K562 (cell line): ENCODE results near the gene MCM5. TPM values are rescaled to one million over a fixed set of nuclear protein-coding genes. Genes with fewer than 3 reads are reported as not detected.

ENCODE experiments used
- ATAC-seq: fragments of 200-7000 bp; cut with Tn5 transposase; 3 replicates; pipeline ENCODE4 v1.9.1; 2020; ENCODE audit warnings: moderate library complexity
- BruUV-seq: library from RNA; stranded (reverse); fragments of 400-500 nt; replicated peaks from 2 replicates; lab custom pipeline; 2021; lab: Mats Ljungman, UMichigan
- CTCF ChIA-PET: fragments of 300-600 bp; formaldehyde crosslinking; extraction: SDS; loops from one replicate; lab custom pipeline; 2021; ENCODE audit warnings: low intra/inter-chr PET ratio; lab: Yijun Ruan, JAX
- POLR2A ChIA-PET: fragments of 300-600, 350-650 bp; sonication (Branson Sonifier 250); formaldehyde crosslinking; extraction: SDS; loops from one replicate; lab custom pipeline; 2021; ENCODE audit warnings: antibody characterized with exemption, inconsistent platforms; lab: Yijun Ruan, JAX
- DNase-seq, 4 experiments: peaks; one replicate each; pipeline versions ENCODE4 v3.0.0 to v3.0.0-alpha.2; 2011 to 2018; ENCODE audit warnings: low spot score in 3 of 4, mixed read lengths in 3 of 4; ENCODE audit errors: extremely low read depth in 1 of 4
- FAIRE-seq: peaks from 2 replicates; lab custom pipeline; 2011; peaks lifted over from hg19 to GRCh38; lab: Jason Lieb, UNC
- H2AFZ ChIP-seq: 2 replicates; pipeline ENCODE4 v1.6.0; 2011; ENCODE audit warnings: low read depth, low read length, control low read depth, inconsistent platforms
- H3K27ac ChIP-seq: fragments of 200-600 bp; 3 replicates; pipeline ENCODE4 v1.8.0; 2011; ENCODE audit warnings: low read depth, mild to moderate bottlenecking, control low read depth, inconsistent platforms, low read length, moderate library complexity, mixed read lengths; ENCODE audit errors: extremely low read depth
- H3K27me3 ChIP-seq, 2 experiments: fragments of 300-600 bp in 1 of 2; 2 replicates in 1 of 2; 3 replicates in 1 of 2; pipeline versions ENCODE4 v1.6.0 to v1.8.0; 2011; ENCODE audit warnings: inconsistent platforms in 2 of 2, low read length in 2 of 2, mild to moderate bottlenecking in 1 of 2, mixed read lengths in 1 of 2, moderate library complexity in 1 of 2; ENCODE audit not compliant: control insufficient read depth in 2 of 2, insufficient read depth in 2 of 2
- H3K36me3 ChIP-seq: fragments of 300-600 bp; 3 replicates; pipeline ENCODE4 v1.8.0; 2011; ENCODE audit warnings: mild to moderate bottlenecking, low read length, inconsistent platforms; ENCODE audit not compliant: control insufficient read depth, insufficient read depth
- H3K4me1 ChIP-seq, 2 experiments: fragments of 200-600 bp in 1 of 2; replicated peaks in 1 of 2; 2 replicates in 1 of 2; 3 replicates in 1 of 2; pipeline versions ENCODE4 v1.5.1 to v1.8.0; 2011; ENCODE audit warnings: inconsistent platforms in 2 of 2, low read length in 2 of 2, mild to moderate bottlenecking in 1 of 2, mixed read lengths in 1 of 2, moderate library complexity in 1 of 2; ENCODE audit not compliant: control insufficient read depth in 2 of 2, insufficient read depth in 2 of 2
- H3K4me2 ChIP-seq: 2 replicates; pipeline ENCODE4 v1.6.1; 2011; ENCODE audit warnings: low read length, control low read depth, inconsistent platforms, mixed read lengths; ENCODE audit not compliant: insufficient read depth
- H3K4me3 ChIP-seq: fragments of 200-600 bp; sonication (generic), shearing (Covaris generic); 2 replicates; pipeline ENCODE4 v1.5.1; 2016; ENCODE audit warnings: control low read depth, inconsistent platforms
- H3K79me2 ChIP-seq: fragments of 200-600 bp; 3 replicates; pipeline ENCODE4 v1.8.0; 2011; ENCODE audit warnings: low read length, inconsistent platforms; ENCODE audit not compliant: control insufficient read depth, insufficient read depth
- H3K9ac ChIP-seq, 2 experiments: 2 replicates each; pipeline versions ENCODE4 v1.6.0 to v1.6.1; 2011; ENCODE audit warnings: low read depth in 2 of 2, low read length in 2 of 2, control low read depth in 1 of 2, inconsistent platforms in 1 of 2, mild to moderate bottlenecking in 1 of 2, mixed read lengths in 1 of 2; ENCODE audit not compliant: insufficient read depth in 1 of 2
- H3K9me1 ChIP-seq: one replicate; pipeline ENCODE4 v1.6.0; 2011; ENCODE audit warnings: inconsistent platforms, mild to moderate bottlenecking, low read length, moderate library complexity; ENCODE audit not compliant: control insufficient read depth, insufficient read depth
- H3K9me3 ChIP-seq: replicated peaks from 2 replicates; pipeline ENCODE4 v1.5.1; 2011; ENCODE audit warnings: low read depth, low read length, inconsistent platforms; ENCODE audit not compliant: control insufficient read depth, insufficient read depth
- H4K20me1 ChIP-seq: replicated peaks from 2 replicates; pipeline ENCODE4 v1.6.1; 2011; ENCODE audit warnings: low read length, inconsistent platforms, mixed read lengths; ENCODE audit not compliant: control insufficient read depth, insufficient read depth
- HBP1 ChIP-seq: fragments of 450-650 bp; formaldehyde crosslinking; IDR thresholded peaks from 2 replicates; pipeline ENCODE4 v1.4.0; 2022; ENCODE audit warnings: missing genetic modification characterization
- RERE ChIP-seq: sonication (generic); formaldehyde crosslinking; IDR thresholded peaks from 2 replicates; pipeline ENCODE4 v1.8.0; 2023; ENCODE audit warnings: missing genetic modification reagents, mild to moderate bottlenecking, borderline replicate concordance
- WGBS: fragments of 100-300 bp; shearing (Covaris generic); methylation state at CpG from one replicate; pipeline ENCODE4 v1.1.6; 2016; ENCODE audit warnings: low coverage, mixed read lengths; ENCODE audit not compliant: insufficient coverage; ENCODE audit errors: missing lambda C conversion rate; 5-methylcytosine and 5-hydroxymethylcytosine counted together
- in situ Hi-C: fragments of 300-500 bp; cut with MboI; formaldehyde crosslinking; loops from 4 replicates; pipeline ENCODE4 v1.15.0; 2018; ENCODE audit warnings: inconsistent platforms, mixed read lengths
- intact Hi-C: fragments of 100-400 bp; cut with micrococcal nuclease; formaldehyde crosslinking; loops from 2 replicates; pipeline ENCODE4 v1.14.2; 2022
- polyA plus RNA-seq, 8 experiments: library from polyadenylated mRNA; depleted of rRNA in 4 of 8; stranded (reverse) in 5 of 8; unstranded in 3 of 8; fragments of >200 nt; fragmentation: Nextera tagmentation in 2 of 8; fragmentation: Illumina TruSeq in 1 of 8; extraction: Ambion mirVana in 2 of 8; extraction: Trizol in 1 of 8; gene quantifications; 2 replicates each; pipeline versions ENCODE4 v1.2.1 to v1.2.3, GENCODE V29; 2011 to 2014; ENCODE audit warnings: inconsistent platforms in 1 of 8, missing spikeins in 1 of 8
- total RNA-seq, 7 experiments: library from RNA; depleted of rRNA in 6 of 7; stranded (reverse); fragments of >200 nt in 6 of 7; fragmentation: Illumina TruSeq in 2 of 7; extraction: Trizol in 2 of 7; gene quantifications; 2 replicates each; pipeline versions ENCODE4 v1.2.1 to v1.2.3, GENCODE V29; 2011 to 2021; ENCODE audit warnings: low replicate concordance in 1 of 7

The MCM5 gene
- total and polyA plus RNA-seq, 9 of the 15 experiments (the other 6 are each of a cell fraction or from before 2014, with no cell fraction given), result 5.6 to 180 (median 66.1) TPM

GRCh38 chr22:35411102-35411501 lies 11.2 kb downstream of the MCM5 start (continued):
- no peak for TF ChIP-seq RERE (CRISPR knock-in tag)

GRCh38 chr22:35413624-35414023 lies 13.7 kb downstream of the MCM5 start:
- Histone ChIP-seq H3K36me3 (peaks cover 88% of the 10 kb centered on the region; the same call in 2 of the 3 replicates), H3K79me2 (no peaks in the 10 kb centered on the region), H3K27ac (no peak overlapping the region), H3K4me1 (no peaks in the 10 kb centered on the region; a peak in 1 of 5 replicates), H3K9me1 (no peaks in the 10 kb centered on the region), H3K9ac (no peak overlapping the region), H2AFZ (no peak overlapping the region), H3K9me3 (no peaks in the 10 kb centered on the region), H3K27me3 (no peaks in the 10 kb centered on the region), H3K4me2 (no peak overlapping the region), H4K20me1 (no peaks in the 10 kb centered on the region), H3K4me3 (no peak overlapping the region)
- DNase-seq (no peak), ATAC-seq (no peak), FAIRE-seq (no peak)
- BruUV-seq, result no TSS peak
- ChIA-PET POLR2A (interaction anchor here (0.6 to 1.9 kb wide), 4 partner anchors 11 to 72 kb away, joined by 3 to 9 read pairs (median 4); no protein-coding TSS in a partner anchor), CTCF (no interaction called here)
- no peak for TF ChIP-seq HBP1
- WGBS, result 92% methylated on average over 4 of the region's 4 CpGs
- in situ Hi-C loops, result no loop called here
- intact Hi-C loops, result no loop called here
